DOHH2 (cell line): ENCODE measurements around the gene PAPLN.

Experiments
- H3F3A ChIP-seq: fragments of 200-600 bp; sonication (generic), shearing (Covaris generic); 2 replicates; pipeline ENCODE4 v1.6.0; 2016; ENCODE audit warnings: antibody characterized with exemption, mild to moderate bottlenecking; ENCODE audit not compliant: control insufficient read depth, insufficient read depth
- H3K27ac ChIP-seq: fragments of 200-600 bp; sonication (generic); 2 replicates; pipeline ENCODE4 v1.5.1; 2014; ENCODE audit warnings: low read depth, mild to moderate bottlenecking, low read length, moderate library complexity
- H3K27me3 ChIP-seq: fragments of 200-600 bp; sonication (generic); 2 replicates; pipeline ENCODE4 v1.6.1; 2014; ENCODE audit warnings: mild to moderate bottlenecking, low read length, mixed read lengths; ENCODE audit not compliant: control insufficient read depth
- H3K36me3 ChIP-seq: fragments of 200-600 bp; sonication (generic); 2 replicates; pipeline ENCODE4 v1.6.1; 2014; ENCODE audit warnings: mild to moderate bottlenecking, low read length, moderate library complexity, mixed read lengths; ENCODE audit not compliant: control insufficient read depth
- H3K4me1 ChIP-seq: fragments of 200-600 bp; sonication (generic); 2 replicates; pipeline ENCODE4 v1.6.1; 2014; ENCODE audit warnings: mild to moderate bottlenecking, low read length, mixed read lengths; ENCODE audit not compliant: control insufficient read depth
- H3K4me2 ChIP-seq: fragments of 200-600 bp; sonication (generic); 2 replicates; pipeline ENCODE4 v1.6.0; 2014; ENCODE audit warnings: mild to moderate bottlenecking, low read length, moderate library complexity
- H3K4me3 ChIP-seq: fragments of 200-600 bp; sonication (generic); 2 replicates; pipeline ENCODE4 v1.5.1; 2014; ENCODE audit warnings: mild to moderate bottlenecking, low read length, mixed read lengths
- H3K79me2 ChIP-seq: fragments of 200-600 bp; sonication (generic); 2 replicates; pipeline ENCODE4 v1.6.1; 2014; ENCODE audit warnings: mild to moderate bottlenecking, low read length, mixed read lengths; ENCODE audit not compliant: control insufficient read depth
- H3K9me2 ChIP-seq: fragments of 200-600 bp; sonication (generic); replicated peaks from 2 replicates; pipeline ENCODE4 v1.6.1; 2014; ENCODE audit warnings: mild to moderate bottlenecking, low read length, mixed read lengths; ENCODE audit not compliant: control insufficient read depth
- H3K9me3 ChIP-seq: fragments of 200-600 bp; sonication (generic); 2 replicates; pipeline ENCODE4 v1.6.1; 2014; ENCODE audit warnings: antibody characterized with exemption, low read length, mixed read lengths; ENCODE audit not compliant: control insufficient read depth, insufficient read depth
- H4K20me1 ChIP-seq: fragments of 200-600 bp; sonication (generic); 2 replicates; pipeline ENCODE4 v1.6.0; 2014; ENCODE audit warnings: low read depth, mild to moderate bottlenecking, antibody characterized with exemption, low read length, moderate library complexity; ENCODE audit not compliant: control insufficient read depth, insufficient read depth
- CTCF ChIP-seq: fragments of 200-600 bp; sonication (generic); IDR thresholded peaks from one replicate; pipeline ENCODE4 v1.5.1; 2014; ENCODE audit warnings: antibody characterized with exemption, mild to moderate bottlenecking, low read depth, low read length; ENCODE audit not compliant: poor library complexity, severe bottlenecking
- EZH2phosphoT487 ChIP-seq: fragments of 200-600 bp; sonication (generic); IDR thresholded peaks from 2 replicates; pipeline ENCODE4 v1.6.1; 2017; ENCODE audit warnings: borderline replicate concordance, mild to moderate bottlenecking, antibody characterized with exemption, low read length, moderate library complexity, mixed read lengths

Gene PAPLN, protein sequence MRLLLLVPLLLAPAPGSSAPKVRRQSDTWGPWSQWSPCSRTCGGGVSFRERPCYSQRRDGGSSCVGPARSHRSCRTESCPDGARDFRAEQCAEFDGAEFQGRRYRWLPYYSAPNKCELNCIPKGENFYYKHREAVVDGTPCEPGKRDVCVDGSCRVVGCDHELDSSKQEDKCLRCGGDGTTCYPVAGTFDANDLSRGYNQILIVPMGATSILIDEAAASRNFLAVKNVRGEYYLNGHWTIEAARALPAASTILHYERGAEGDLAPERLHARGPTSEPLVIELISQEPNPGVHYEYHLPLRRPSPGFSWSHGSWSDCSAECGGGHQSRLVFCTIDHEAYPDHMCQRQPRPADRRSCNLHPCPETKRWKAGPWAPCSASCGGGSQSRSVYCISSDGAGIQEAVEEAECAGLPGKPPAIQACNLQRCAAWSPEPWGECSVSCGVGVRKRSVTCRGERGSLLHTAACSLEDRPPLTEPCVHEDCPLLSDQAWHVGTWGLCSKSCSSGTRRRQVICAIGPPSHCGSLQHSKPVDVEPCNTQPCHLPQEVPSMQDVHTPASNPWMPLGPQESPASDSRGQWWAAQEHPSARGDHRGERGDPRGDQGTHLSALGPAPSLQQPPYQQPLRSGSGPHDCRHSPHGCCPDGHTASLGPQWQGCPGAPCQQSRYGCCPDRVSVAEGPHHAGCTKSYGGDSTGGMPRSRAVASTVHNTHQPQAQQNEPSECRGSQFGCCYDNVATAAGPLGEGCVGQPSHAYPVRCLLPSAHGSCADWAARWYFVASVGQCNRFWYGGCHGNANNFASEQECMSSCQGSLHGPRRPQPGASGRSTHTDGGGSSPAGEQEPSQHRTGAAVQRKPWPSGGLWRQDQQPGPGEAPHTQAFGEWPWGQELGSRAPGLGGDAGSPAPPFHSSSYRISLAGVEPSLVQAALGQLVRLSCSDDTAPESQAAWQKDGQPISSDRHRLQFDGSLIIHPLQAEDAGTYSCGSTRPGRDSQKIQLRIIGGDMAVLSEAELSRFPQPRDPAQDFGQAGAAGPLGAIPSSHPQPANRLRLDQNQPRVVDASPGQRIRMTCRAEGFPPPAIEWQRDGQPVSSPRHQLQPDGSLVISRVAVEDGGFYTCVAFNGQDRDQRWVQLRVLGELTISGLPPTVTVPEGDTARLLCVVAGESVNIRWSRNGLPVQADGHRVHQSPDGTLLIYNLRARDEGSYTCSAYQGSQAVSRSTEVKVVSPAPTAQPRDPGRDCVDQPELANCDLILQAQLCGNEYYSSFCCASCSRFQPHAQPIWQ

DNA sequence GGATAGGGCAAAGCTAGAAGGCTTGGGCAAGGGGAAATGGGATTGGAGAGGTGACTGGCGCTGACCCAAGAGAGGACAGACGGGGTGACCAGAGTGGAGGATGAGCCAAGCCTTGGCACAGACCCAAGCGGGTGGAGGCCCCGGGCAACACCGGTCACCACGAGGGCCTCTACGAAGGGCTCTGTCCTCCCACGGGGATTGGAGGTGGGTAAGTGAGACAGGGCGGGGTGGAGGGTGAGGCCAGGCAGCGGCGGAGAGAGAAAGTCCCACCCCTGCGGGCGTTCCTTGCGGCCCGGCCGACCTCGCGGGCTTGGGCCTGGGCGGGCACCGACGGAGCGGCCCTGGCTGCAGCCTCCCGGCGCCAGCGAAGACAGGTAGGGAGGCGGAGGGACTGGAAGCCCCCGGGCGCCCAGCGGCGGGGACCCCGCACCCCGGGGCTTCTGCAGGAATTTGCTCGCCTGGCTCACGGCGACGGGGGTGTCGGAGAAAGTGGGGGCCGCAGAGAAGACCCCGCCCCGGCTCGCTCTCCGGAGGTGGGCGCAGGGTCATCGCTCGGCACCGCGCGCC, at the start of gene PAPLN:
PAPLN (plus strand) TSS at position 288 of the 567 bp plus-strand sequence. CDS start 2,273 bp downstream, outside the sequence.
- Histone ChIP-seq H3K4me3 (peak within 1 kb of the TSS; percentile 43), H3K4me1 (peaks cover 41% of the 10 kb centered on the region), H3K27ac (no peak within 1 kb of the TSS)

GRCh38 chr14:73188501-73188911, 48.8 kb upstream of the PAPLN start:
- Histone ChIP-seq H3K79me2 (no peaks in the 10 kb centered on the region), H3K4me1 (no peaks in the 10 kb centered on the region), H3K4me2 (no peak overlapping the region), H3K4me3 (no peak overlapping the region), H3F3A (peaks cover 2% of the 10 kb centered on the region), H3K9me2 (no peaks in the 10 kb centered on the region), H4K20me1 (no peaks in the 10 kb centered on the region), H3K27ac (no peak overlapping the region), H3K9me3 (no peaks in the 10 kb centered on the region), H3K27me3 (no peaks in the 10 kb centered on the region), H3K36me3 (peaks cover 11% of the 10 kb centered on the region)
- TF ChIP-seq CTCF (no peak), EZH2phosphoT487 (no peak)

More for the DNA sequence above, at the start of gene PAPLN:
- Histone ChIP-seq H3K79me2 (no peaks in the 10 kb centered on the region), H3K9me3 (no peaks in the 10 kb centered on the region), H4K20me1 (no peaks in the 10 kb centered on the region), H3K27me3 (peaks cover 86% of the 10 kb centered on the region), H3K9me2 (no peaks in the 10 kb centered on the region), H3F3A (no peaks in the 10 kb centered on the region), H3K4me2 (peak within 1 kb of the TSS; percentile 51), H3K36me3 (no peaks in the 10 kb centered on the region)
- TF ChIP-seq EZH2phosphoT487 (0 out of 2 replicates have a peak, but pooled peaks have one; percentile 13), CTCF (no peak)

DNA sequence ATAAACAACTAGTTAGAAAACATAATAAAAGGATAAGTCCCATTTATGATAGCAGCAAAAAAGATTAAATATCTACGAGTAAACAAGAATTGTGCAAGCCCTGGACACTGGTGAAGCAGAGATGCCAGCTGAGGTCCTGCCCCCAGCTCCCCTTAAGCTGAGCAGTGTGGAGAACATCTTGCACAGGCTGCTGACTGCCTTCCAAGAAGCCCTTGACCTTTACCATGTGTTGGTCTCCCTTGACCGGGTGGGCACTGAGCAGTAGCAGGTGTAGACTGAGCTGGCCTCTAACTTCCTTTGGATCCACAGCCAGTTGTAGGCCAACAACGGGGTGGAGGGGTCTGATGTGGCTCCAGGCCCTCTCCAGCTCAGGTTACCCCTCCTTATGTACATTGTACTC, 47.7 kb upstream of the PAPLN start:
- no peak overlapping the region for H3K4me2 ChIP-seq
- no peaks in the 10 kb centered on the region for H4K20me1 ChIP-seq
- H3K27ac ChIP-seq: no peak overlapping the region
- H3K36me3 ChIP-seq: peaks cover 18% of the 10 kb centered on the region
- H3K79me2 ChIP-seq: no peaks in the 10 kb centered on the region
- peaks cover 2% of the 10 kb centered on the region for H3F3A ChIP-seq
- H3K9me2 ChIP-seq: no peaks in the 10 kb centered on the region
- H3K4me3 ChIP-seq: no peak overlapping the region
- no peaks in the 10 kb centered on the region for H3K4me1 ChIP-seq
- no peaks in the 10 kb centered on the region for H3K27me3 ChIP-seq
- no peaks in the 10 kb centered on the region for H3K9me3 ChIP-seq
- no peak for TF ChIP-seq EZH2phosphoT487
- no peak for TF ChIP-seq CTCF
